Activated CD4-positive, alpha-beta T cell treated with anti-CD3 and anti-CD28 coated beads for 36 hours (primary cell): Measurements from ENCODE around the gene PIK3CD. TPM values are rescaled to one million over a fixed set of nuclear protein-coding genes. Genes with fewer than 3 reads are reported as not detected.
"Not testable (repeated sequence)": the region's sequence is repeated elsewhere in the genome, so short reads cannot be mapped to it uniquely, and the experiment has no call there.

ENCODE experiments used
- ATAC-seq: fragments of 200-7000 bp; cut with Tn5 transposase; one replicate; pipeline ENCODE4 v1.10.0; 2021; ENCODE audit warnings: mild to moderate bottlenecking, moderate library complexity
- CTCF ChIA-PET: fragments of 350-600 bp; sonication (Branson Sonifier 250); formaldehyde crosslinking; loops from one replicate; lab custom pipeline; 2021; ENCODE audit warnings: antibody characterized with exemption; lab: Charles Lee
- POLR2A ChIA-PET: fragments of 350-600 bp; sonication (Branson Sonifier 250); formaldehyde crosslinking; loops from one replicate; lab custom pipeline; 2021; ENCODE audit warnings: antibody characterized with exemption, inconsistent platforms; lab: Charles Lee
- DNase-seq: peaks from one replicate; pipeline ENCODE4 v3.0.0-alpha.2; 2020
- H3K27ac Mint-ChIP-seq: one replicate; pipeline ENCODE4 v1.8.0; 2021; ENCODE audit warnings: mixed read lengths
- H3K27me3 Mint-ChIP-seq: one replicate; pipeline ENCODE4 v1.8.0; 2021; ENCODE audit warnings: mixed read lengths
- H3K36me3 Mint-ChIP-seq: one replicate; pipeline ENCODE4 v1.8.0; 2021; ENCODE audit warnings: low read depth, mixed read lengths
- H3K4me1 Mint-ChIP-seq: one replicate; pipeline ENCODE4 v1.8.0; 2021; ENCODE audit warnings: mixed read lengths
- H3K4me3 Mint-ChIP-seq: one replicate; pipeline ENCODE4 v1.8.0; 2021; ENCODE audit warnings: mild to moderate bottlenecking, moderate library complexity, mixed read lengths
- H3K9me3 Mint-ChIP-seq: one replicate; pipeline ENCODE4 v1.8.0; 2021; ENCODE audit warnings: low read depth, mixed read lengths
- intact Hi-C, 2 experiments: fragments of 100-400 bp; cut with DNase I in 1 of 2; cut with micrococcal nuclease in 1 of 2; formaldehyde crosslinking; loops; one replicate each; pipeline versions ENCODE4 v1.14.2 to v1.15.1; 2022 to 2024; cut with DNase I, micrococcal nuclease
- total RNA-seq, 2 experiments: library from RNA; stranded (reverse); gene quantifications; one replicate each; pipeline ENCODE4 v1.2.3, GENCODE V29; 2021

PIK3CD gene
- total RNA-seq, 2 experiments from 2014 or later, result 96.4 to 114 TPM

DNA sequence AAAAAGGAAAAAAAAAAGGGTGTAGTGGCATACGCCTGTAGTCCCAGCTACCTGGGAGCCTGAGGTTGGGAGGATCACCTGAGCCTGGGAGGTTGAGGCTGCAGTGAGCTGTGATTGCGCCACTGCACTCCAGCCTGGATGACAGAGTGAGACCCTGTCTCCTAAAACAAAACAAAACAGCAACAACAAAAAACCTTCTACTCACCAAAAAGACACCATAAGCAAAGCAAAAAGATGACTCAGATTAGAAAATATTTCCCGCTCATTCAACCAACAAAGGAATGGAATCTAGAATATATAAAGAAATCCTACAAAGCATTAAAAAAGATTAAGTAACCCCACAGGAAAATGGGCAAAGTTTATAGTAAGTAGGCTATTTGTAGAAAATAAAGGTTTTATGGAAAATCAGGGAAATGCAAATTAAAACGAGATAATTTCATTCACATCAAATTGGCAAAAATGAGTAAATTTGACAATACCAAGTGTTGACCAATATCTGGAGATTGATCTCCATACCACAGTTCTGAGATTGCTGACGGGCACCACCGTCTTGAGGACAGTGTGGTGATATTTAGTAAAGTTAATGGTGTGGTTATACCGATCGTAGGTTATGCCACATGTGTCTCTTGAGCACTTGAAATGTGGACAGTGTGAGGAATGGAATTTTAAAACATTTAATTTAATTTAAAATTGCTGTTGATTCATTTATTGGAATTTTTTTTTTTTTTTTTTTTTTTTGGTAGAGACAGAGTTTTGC lies 54.0 kb downstream of the PIK3CD start:
- DNase-seq (no peak), ATAC-seq (peak; percentile 43)
- Mint-ChIP-seq H3K27me3 (no peaks in the 10 kb centered on the region), H3K9me3 (peaks cover 9% of the 10 kb centered on the region), H3K27ac (peak overlapping the region; percentile 76), H3K36me3 (peaks cover 52% of the 10 kb centered on the region), H3K4me3 (no peak overlapping the region), H3K4me1 (peaks cover 56% of the 10 kb centered on the region)
- CTCF ChIA-PET, result interaction anchor here (0.6 to 0.9 kb wide), 2 partner anchors 10 to 282 kb away, joined by 3 read pairs; no protein-coding TSS in a partner anchor
- POLR2A ChIA-PET, result no interaction called here
- intact Hi-C loops, result no loop called here

DNA sequence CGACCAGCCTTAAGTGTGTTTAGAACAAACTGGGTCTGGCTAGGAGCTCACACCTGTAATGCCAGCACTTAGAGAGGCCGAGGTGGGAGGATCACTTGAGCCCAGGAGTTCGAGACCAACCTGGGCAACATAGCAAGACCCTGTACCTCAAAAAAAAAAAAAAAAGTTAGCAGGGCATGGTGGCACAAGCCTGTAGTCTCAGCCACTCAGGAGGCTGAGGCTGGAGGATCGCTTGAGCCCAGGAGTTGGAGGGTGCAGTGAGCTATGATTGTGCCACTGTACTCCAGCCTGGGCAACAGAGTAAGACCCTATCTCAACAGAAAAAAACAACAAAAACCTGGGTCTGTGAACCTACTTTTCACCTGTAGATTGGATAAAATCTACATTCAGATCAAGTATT lies 54.6 kb downstream of the PIK3CD start:
- Mint-ChIP-seq H3K4me1 (peaks cover 50% of the 10 kb centered on the region), H3K27ac (no peak overlapping the region)
- CTCF ChIA-PET, result no interaction called here

DNA sequence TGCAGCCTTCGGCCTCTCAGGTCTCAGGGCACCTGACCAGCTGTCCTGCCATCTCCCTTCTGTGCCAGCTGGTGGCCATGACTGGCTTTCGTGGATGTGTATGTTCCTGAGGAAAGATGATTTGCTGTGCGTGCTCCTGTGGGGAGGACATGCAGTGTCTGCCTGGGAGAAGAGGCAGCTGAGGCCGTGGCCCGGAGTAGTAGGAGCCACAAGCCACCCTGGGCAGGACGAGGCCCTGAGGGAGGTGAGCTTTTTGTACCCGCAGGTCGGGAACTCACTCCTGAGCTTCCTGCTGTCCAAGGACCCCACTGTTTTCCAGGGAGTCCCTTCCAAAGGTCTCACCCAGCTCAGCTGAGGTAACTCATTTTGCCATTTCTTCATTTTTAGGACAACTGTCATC lies 58.5 kb downstream of the PIK3CD start:
- ATAC-seq, result no peak
- no peaks in the 10 kb centered on the region for H3K9me3 Mint-ChIP-seq
- H3K4me1 Mint-ChIP-seq, result peaks cover 36% of the 10 kb centered on the region
- H3K27ac Mint-ChIP-seq, result no peak overlapping the region
- POLR2A ChIA-PET, result interaction anchor here (0.7 kb wide), 1 partner anchor 55 kb away, joined by 3 read pairs; no protein-coding TSS in a partner anchor
- peaks cover 46% of the 10 kb centered on the region for H3K36me3 Mint-ChIP-seq
- no peaks in the 10 kb centered on the region for H3K27me3 Mint-ChIP-seq
- intact Hi-C loops, result no loop called here
- no peak overlapping the region for H3K4me3 Mint-ChIP-seq
- DNase-seq, result no peak
- CTCF ChIA-PET, result interaction anchor here (1.0 kb wide), 1 partner anchor 11 kb away, joined by 3 read pairs; no protein-coding TSS in a partner anchor

More for the DNA sequence above, 54.6 kb downstream of the PIK3CD start:
- Mint-ChIP-seq H3K27me3 (no peaks in the 10 kb centered on the region), H3K9me3 (peaks cover 9% of the 10 kb centered on the region), H3K4me3 (no peak overlapping the region), H3K36me3 (peaks cover 48% of the 10 kb centered on the region)
- POLR2A ChIA-PET, result no interaction called here
- ATAC-seq, result no peak
- intact Hi-C loops, result no loop called here
- DNase-seq, result no peak

DNA sequence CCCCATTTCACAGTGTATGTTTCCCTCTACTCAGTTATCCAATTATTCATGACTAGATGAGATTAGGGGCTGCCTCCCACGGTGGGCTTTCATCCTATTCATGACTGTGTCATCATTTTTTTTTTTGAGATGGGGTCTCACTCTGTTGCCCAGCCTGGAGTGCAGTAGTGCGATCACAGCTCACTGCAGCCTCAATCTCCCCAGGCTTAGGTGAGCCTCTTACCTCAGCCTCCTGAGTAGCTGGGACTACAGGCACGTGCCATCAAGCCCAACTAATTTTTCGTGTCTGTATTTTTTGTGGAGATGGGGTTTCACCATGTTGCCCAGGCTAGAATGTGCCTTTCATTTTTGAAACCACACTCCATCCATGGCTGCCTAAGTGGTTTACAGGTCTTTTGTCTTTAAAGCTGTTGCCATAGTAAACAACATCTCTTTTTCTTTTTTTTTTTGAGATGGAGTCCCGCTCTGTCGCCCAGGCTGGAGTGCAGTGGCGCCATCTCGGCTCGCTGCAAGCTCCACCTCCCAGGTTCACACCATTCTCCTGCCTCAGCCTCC lies 60.0 kb downstream of the PIK3CD start:
- no peak for ATAC-seq
- ChIA-PET CTCF (interaction anchor here (0.8 to 1.5 kb wide), 5 partner anchors 8 to 85 kb away, joined by 3 to 5 read pairs (median 3); no protein-coding TSS in a partner anchor), POLR2A (interaction anchor here (0.6 kb wide), 1 partner anchor 10 kb away, joined by 5 read pairs; no protein-coding TSS in a partner anchor)
- Mint-ChIP-seq H3K36me3 (peaks cover 50% of the 10 kb centered on the region), H3K9me3 (no peaks in the 10 kb centered on the region), H3K27me3 (no peaks in the 10 kb centered on the region), H3K27ac (peak overlapping the region; percentile 51), H3K4me1 (peaks cover 35% of the 10 kb centered on the region), H3K4me3 (no peak overlapping the region)
- no peak for DNase-seq
- intact Hi-C loops, result no loop called here

DNA sequence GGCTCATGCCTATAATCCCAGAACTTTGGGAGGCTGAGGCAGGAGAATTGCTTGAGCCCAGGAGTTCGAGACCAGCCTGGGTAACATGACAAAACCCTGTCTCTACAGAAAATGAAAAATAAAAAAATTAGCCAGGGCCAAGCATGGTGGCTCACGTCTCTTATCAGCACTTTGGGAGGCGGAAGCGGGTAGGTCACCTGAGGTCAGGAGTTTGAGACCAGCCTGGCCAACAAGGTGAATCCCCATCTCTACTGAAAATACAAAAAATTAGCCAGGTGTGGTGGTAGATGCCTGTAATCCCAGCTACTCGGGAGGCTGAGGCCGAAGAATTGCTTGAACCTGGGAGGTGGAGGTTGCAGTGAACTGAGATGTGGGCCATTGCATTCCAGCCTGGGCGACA lies 61.2 kb downstream of the PIK3CD start:
- POLR2A ChIA-PET, H3K9me3 Mint-ChIP-seq, H3K4me3 Mint-ChIP-seq, intact Hi-C loops, DNase-seq, ATAC-seq, H3K27me3 Mint-ChIP-seq: not testable (repeated sequence)
- peak overlapping the region; percentile 8 for H3K27ac Mint-ChIP-seq
- H3K4me1 Mint-ChIP-seq, result peaks cover 40% of the 10 kb centered on the region
- peaks cover 56% of the 10 kb centered on the region for H3K36me3 Mint-ChIP-seq
- CTCF ChIA-PET, result interaction anchor here (1.0 to 1.4 kb wide), 3 partner anchors 46 to 84 kb away, joined by 3 to 4 read pairs (median 3); no protein-coding TSS in a partner anchor

DNA sequence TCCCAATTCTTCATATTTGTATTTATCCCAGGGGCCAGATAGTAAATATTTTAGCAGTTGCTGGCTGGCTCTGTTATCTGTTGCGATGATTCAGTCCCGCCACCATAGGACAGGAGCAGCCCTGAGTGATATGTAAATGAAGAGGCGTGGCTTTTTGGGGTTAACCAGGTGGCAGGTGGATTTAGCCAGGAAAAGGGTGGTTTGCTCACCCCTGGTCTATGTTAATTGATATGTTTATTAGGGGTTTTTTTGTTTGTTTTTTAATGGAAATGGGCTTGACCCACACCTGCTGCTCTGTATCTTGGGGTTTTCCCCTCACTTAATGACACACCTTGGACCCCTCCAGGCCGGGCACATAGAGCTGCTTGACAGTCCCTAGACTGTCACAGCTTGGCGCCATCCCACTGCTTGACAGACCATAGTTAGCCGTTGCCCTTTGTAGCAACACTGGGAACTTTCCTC lies 62.8 kb downstream of the PIK3CD start:
- ChIA-PET POLR2A (interaction anchor here (0.5 kb wide), 1 partner anchor 475 kb away, joined by 4 read pairs; no protein-coding TSS in a partner anchor), CTCF (interaction anchor here (0.7 to 1.4 kb wide), 2 partner anchors 42 to 61 kb away, joined by 3 to 4 read pairs; no protein-coding TSS in a partner anchor)
- no peak for DNase-seq
- ATAC-seq, result peak; percentile 13
- Mint-ChIP-seq H3K9me3 (no peaks in the 10 kb centered on the region), H3K4me3 (no peak overlapping the region), H3K36me3 (peaks cover 64% of the 10 kb centered on the region), H3K27ac (peak overlapping the region; percentile 23), H3K27me3 (no peaks in the 10 kb centered on the region), H3K4me1 (peaks cover 52% of the 10 kb centered on the region)
- intact Hi-C loops, result no loop called here

DNA sequence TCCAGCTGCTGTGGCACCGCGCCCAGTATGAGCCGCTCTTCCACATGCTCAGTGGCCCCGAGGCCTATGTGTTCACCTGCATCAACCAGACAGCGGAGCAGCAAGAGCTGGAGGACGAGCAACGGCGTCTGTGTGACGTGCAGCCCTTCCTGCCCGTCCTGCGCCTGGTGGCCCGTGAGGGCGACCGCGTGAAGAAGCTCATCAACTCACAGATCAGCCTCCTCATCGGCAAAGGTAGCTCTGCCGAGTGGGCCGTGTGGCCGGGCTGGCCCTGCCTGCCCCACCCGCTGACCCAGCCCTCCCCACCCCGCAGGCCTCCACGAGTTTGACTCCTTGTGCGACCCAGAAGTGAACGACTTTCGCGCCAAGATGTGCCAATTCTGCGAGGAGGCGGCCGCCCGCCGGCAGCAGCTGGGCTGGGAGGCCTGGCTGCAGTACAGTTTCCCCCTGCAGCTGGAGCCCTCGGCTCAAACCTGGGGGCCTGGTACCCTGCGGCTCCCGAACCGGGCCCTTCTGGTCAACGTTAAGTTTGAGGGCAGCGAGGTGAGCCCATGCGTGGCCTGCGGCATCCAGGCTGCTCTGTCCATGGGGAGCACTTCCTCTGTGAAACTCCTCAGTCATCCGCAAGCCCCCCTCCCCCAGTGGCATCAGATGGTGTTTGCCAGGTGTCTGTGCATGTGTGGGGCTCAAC lies 64.2 kb downstream of the PIK3CD start:
- ChIA-PET POLR2A (interaction anchor here (0.7 kb wide), 1 partner anchor 126 kb away, joined by 3 read pairs; no protein-coding TSS in a partner anchor), CTCF (interaction anchor here (0.6 to 3.7 kb wide), 9 partner anchors 8 to 153 kb away, joined by 3 to 16 read pairs (median 3); partner anchors contain the start of gene PIK3CD)
- Mint-ChIP-seq H3K4me3 (peak overlapping the region; percentile 76), H3K27me3 (no peaks in the 10 kb centered on the region), H3K4me1 (peaks cover 57% of the 10 kb centered on the region), H3K36me3 (peaks cover 68% of the 10 kb centered on the region), H3K27ac (peak overlapping the region; percentile 93), H3K9me3 (no peaks in the 10 kb centered on the region)
- DNase-seq (peak; percentile 53), ATAC-seq (no peak)
- intact Hi-C loops, result loop anchor here (2.0 to 5.0 kb wide), 3 partner anchors 43 to 317 kb away; partner anchors contain the start of gene UBE4B (in 1 of the 2)

DNA sequence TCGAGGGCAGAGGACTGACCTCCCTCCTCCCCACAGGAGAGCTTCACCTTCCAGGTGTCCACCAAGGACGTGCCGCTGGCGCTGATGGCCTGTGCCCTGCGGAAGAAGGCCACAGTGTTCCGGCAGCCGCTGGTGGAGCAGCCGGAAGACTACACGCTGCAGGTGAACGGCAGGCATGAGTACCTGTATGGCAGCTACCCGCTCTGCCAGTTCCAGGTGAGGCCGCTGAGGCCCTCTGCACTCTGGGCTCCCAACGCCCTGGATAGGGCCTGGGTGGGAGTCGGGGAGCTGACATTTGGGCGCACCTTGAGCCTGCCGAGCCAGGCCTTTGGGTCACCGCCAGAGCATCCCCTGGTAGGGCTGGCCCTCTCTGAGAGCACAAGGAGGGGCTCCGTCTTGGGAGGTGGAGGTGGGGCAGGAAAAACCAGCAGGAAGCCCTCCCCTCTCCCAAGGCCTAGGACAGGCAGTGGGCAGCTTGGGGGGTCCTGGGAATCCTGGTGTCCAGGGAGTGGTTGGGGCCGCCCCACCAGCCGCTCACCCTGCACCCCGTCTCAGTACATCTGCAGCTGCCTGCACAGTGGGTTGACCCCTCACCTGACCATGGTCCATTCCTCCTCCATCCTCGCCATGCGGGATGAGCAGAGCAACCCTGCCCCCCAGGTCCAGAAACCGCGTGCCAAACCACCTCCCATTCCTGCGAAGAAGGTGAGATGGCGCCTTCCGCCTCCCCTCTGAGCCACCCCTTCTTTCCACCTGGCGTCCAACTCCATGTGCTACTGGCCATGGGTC lies 65.1 kb downstream of the PIK3CD start:
- H3K36me3 Mint-ChIP-seq, result peaks cover 70% of the 10 kb centered on the region
- DNase-seq, result no peak
- peak overlapping the region; percentile 93 for H3K27ac Mint-ChIP-seq

DNA sequence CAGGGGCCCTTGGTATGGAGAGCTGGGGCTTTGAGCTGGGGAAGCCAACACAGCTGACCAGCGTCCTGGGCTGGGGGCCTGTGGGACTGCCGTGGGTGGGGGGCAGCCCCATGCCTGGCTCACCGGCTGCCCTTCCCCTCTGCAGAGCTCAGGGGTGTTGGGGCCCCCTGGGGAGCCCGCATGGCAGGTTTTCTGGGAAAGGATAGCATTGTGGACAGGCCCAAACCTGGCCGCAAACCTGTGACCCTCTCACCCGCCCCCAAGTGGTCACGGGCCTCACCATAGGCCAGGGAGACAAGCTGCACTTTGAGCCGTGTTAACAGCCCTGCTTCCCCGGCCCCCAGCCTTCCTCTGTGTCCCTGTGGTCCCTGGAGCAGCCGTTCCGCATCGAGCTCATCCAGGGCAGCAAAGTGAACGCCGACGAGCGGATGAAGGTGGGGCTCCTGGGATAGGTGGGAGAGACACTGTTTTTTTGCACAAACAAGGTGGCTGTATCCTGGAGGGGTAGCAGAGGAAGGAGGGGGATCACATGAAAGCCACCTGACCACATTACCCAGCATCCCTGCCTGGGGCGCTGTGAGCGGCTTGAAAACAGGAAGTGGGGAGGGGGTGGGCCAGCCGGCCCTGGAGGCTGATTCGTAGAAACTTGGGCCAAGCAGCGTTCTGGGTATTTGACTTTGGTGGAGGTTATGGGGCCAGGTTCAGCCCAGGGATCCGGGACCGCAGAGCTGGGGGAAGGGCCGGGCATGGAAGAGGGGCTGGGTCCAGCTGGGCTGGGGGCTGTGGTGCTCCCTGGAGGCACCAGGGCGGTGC lies 65.9 kb downstream of the PIK3CD start:
- CTCF ChIA-PET, result interaction anchor here (0.6 to 3.7 kb wide), 8 partner anchors 9 to 168 kb away, joined by 3 to 16 read pairs (median 4); no protein-coding TSS in a partner anchor
- Mint-ChIP-seq H3K4me1 (peaks cover 62% of the 10 kb centered on the region), H3K27me3 (no peaks in the 10 kb centered on the region), H3K4me3 (peak overlapping the region; percentile 76), H3K36me3 (peaks cover 74% of the 10 kb centered on the region), H3K27ac (peak overlapping the region; percentile 93), H3K9me3 (no peaks in the 10 kb centered on the region)
- peak; percentile 81 for ATAC-seq
- DNase-seq, result peak; percentile 93
- POLR2A ChIA-PET, result no interaction called here
- intact Hi-C loops, result loop anchor here (1.0 to 5.0 kb wide), 7 partner anchors 12 to 315 kb away; partner anchors contain the start of gene UBE4B (in 1 of the 2)

More for the DNA sequence above, 65.1 kb downstream of the PIK3CD start:
- H3K4me1 Mint-ChIP-seq, result peaks cover 62% of the 10 kb centered on the region
- POLR2A ChIA-PET, result no interaction called here
- H3K27me3 Mint-ChIP-seq, result no peaks in the 10 kb centered on the region
- CTCF ChIA-PET, result interaction anchor here (0.6 to 3.7 kb wide), 9 partner anchors 9 to 152 kb away, joined by 3 to 16 read pairs (median 5); no protein-coding TSS in a partner anchor
- no peaks in the 10 kb centered on the region for H3K9me3 Mint-ChIP-seq
- ATAC-seq, result no peak
- H3K4me3 Mint-ChIP-seq, result peak overlapping the region; percentile 76
- intact Hi-C loops, result loop anchor here (1.0 to 5.0 kb wide), 7 partner anchors 13 to 316 kb away; partner anchors contain the start of gene UBE4B (in 1 of the 2)
